Thyroid gland (tissue), 4 donors: Measurements from ENCODE around the gene TRIM24.

ENCODE experiments used
- CTCF ChIP-seq, 6 experiments: fragments of 200-600 bp in 3 of 6; fragments of 450-650 bp in 3 of 6; sonication (generic) in 3 of 6; IDR thresholded peaks; one replicate each; pipeline ENCODE4 v1.5.1; 2016 to 2019; ENCODE audit warnings: antibody characterized with exemption in 6 of 6, mild to moderate bottlenecking in 2 of 6, inconsistent platforms in 1 of 6, moderate library complexity in 1 of 6
- POLR2A ChIP-seq, 2 donors: fragments of 450-650 bp; IDR thresholded peaks; one replicate each; pipeline ENCODE4 v1.6.1; 2017; ENCODE audit warnings: antibody characterized with exemption in 2 of 2, mild to moderate bottlenecking in 2 of 2, moderate library complexity in 1 of 2

DNA sequence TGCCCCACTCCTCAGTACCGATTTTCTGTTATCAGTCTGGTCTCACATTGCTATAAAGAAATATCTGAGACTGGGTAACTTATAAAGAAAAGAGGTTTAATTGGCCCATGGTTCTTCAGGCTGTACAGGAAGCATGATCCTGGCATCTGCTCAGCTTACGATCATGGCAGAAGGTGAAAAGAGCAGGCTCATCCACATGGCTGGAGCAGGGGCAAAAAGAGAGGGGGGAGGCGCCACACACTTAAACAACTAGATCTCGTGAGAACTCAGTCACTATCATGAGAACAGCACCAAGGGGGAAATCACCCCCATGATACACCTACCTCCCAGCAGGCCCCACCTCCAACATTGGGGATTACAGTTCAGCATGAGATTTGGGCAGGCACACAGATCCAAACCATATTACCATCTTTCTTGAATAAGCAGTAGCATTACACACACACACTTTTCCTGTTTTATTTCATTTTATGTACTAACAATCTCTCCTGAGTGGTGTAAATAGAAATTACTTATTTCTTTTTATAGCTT, 53.3 kb downstream of the TRIM24 start:
- TF ChIP-seq CTCF (IDR thresholded peaks at IDR 0.05) (no peak), POLR2A (IDR thresholded peaks at IDR 0.05) (no peak)
